ENCODE data around the gene FAM168A.
A peak's percentile ranks its signal among the peaks of the same experiment; 100 is the strongest.

The FAM168A gene

GRCh38 chr11:73597956-73598718 is at the start of gene FAM168A:
TSS of gene FAM168A (minus strand) at chr11:73598112. CDS start at chr11:73468474, 129,638 bp downstream.
- ATAC-seq: peak; percentile 94 to 95

- peak; percentile 99 to 100 for ATAC-seq
These were observed 49.7 kb upstream of the FAM168A start for GRCh38 chr11:73647459-73648100.

- no peak for ATAC-seq
These were observed 48.2 kb upstream of the FAM168A start, which contains the start of gene PLEKHB1 for GRCh38 chr11:73645972-73646631. TSS of gene PLEKHB1 (plus strand) at chr11:73646581. CDS start at chr11:73646609, 28 bp downstream.

- ATAC-seq: no peak
These were observed 47.4 kb upstream of the FAM168A start for GRCh38 chr11:73645121-73645969.

GRCh38 chr11:73641668-73642067 is 43.8 kb upstream of the FAM168A start:
- ATAC-seq: no peak

- ATAC-seq: no peak
These were observed 42.7 kb upstream of the FAM168A start for GRCh38 chr11:73640592-73640991.

- ATAC-seq: no peak
These were observed 39.1 kb upstream of the FAM168A start for GRCh38 chr11:73637012-73637411.

GRCh38 chr11:73636249-73636648 is 38.3 kb upstream of the FAM168A start:
- ATAC-seq: no peak

- no peak for ATAC-seq
These were observed 37.8 kb upstream of the FAM168A start for GRCh38 chr11:73635721-73636120.

- ATAC-seq: no peak
These were observed 36.1 kb upstream of the FAM168A start for GRCh38 chr11:73633999-73634398.

GRCh38 chr11:73632996-73633395 is 35.1 kb upstream of the FAM168A start:
- no peak for ATAC-seq

GRCh38 chr11:73629907-73630306 is 32.0 kb upstream of the FAM168A start:
- ATAC-seq: no peak

GRCh38 chr11:73625696-73626318 is 27.9 kb upstream of the FAM168A start:
- ATAC-seq: peak; percentile 53 to 60

GRCh38 chr11:73623686-73624085 is 25.8 kb upstream of the FAM168A start:
- ATAC-seq: no peak

- ATAC-seq: no peak
These were observed 25.1 kb upstream of the FAM168A start for GRCh38 chr11:73622926-73623593.

GRCh38 chr11:73614591-73614990 is 16.7 kb upstream of the FAM168A start:
- ATAC-seq: no peak

GRCh38 chr11:73612601-73613140 is 14.8 kb upstream of the FAM168A start:
- ATAC-seq: no peak

- no peak for ATAC-seq
These were observed 937 bp upstream of the FAM168A start for GRCh38 chr11:73598719-73599379.

- no peak for ATAC-seq
These were observed 466 bp downstream of the FAM168A start for GRCh38 chr11:73597336-73597955.

- ATAC-seq: no peak
These were observed 1.4 kb downstream of the FAM168A start for GRCh38 chr11:73596547-73596946.

Measured in activated CD4-positive, CD25-positive, alpha-beta regulatory T cell treated with anti-CD3 and anti-CD28 coated beads, Interleukin-2, amount 50 U/mL, for 24 hours (primary cell).